ENCODE results near the gene VAV3.
A peak's percentile ranks its signal among the peaks of the same experiment; 100 is the strongest.

DNA sequence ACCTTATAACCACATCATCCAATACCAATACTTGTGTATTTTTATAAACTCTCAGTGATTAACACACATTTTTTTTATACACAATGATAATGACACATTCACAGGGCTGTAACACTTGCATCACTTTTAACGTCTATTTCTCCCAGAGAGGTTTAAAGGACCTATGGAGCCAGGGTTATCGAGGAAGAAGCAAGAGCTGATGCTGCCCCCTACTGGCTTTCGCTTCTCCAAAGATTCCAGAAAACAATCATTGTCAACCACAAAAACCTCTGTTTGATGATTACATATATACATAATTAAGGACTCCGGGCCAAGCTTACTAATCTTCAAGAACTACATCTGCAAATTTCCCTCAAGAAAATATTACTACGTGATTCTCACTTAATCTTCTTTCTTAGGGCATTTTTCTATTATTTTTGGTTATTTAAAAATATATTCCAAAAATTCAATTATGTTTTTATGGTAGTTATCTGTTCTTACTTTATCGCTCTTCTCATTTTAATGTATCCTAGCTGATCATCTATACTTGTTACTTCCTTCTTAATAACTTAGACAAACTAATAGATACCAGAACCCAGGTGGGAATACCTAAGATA is 214.5 kb downstream of the VAV3 start:
- TF ChIP-seq, protein P1, sequence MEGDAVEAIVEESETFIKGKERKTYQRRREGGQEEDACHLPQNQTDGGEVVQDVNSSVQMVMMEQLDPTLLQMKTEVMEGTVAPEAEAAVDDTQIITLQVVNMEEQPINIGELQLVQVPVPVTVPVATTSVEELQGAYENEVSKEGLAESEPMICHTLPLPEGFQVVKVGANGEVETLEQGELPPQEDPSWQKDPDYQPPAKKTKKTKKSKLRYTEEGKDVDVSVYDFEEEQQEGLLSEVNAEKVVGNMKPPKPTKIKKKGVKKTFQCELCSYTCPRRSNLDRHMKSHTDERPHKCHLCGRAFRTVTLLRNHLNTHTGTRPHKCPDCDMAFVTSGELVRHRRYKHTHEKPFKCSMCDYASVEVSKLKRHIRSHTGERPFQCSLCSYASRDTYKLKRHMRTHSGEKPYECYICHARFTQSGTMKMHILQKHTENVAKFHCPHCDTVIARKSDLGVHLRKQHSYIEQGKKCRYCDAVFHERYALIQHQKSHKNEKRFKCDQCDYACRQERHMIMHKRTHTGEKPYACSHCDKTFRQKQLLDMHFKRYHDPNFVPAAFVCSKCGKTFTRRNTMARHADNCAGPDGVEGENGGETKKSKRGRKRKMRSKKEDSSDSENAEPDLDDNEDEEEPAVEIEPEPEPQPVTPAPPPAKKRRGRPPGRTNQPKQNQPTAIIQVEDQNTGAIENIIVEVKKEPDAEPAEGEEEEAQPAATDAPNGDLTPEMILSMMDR (IDR thresholded peaks at IDR 0.05 in 4 of 5, conservative IDR thresholded peaks at IDR 0.05 in 1 of 5) = peak in 1 of 5 experiments; percentile 36
- no peak for TF ChIP-seq POLR2A (IDR thresholded peaks at IDR 0.05)

All from gastrocnemius medialis (tissue), 4 donors.